DND-41 (cell line): Measurements from ENCODE around the gene ARMC9.

Experiments
- ATAC-seq: fragments of 200-7000 bp; cut with Tn5 transposase; 3 replicates; pipeline ENCODE4 v1.9.1; 2021; ENCODE audit warnings: low read depth; ENCODE audit not compliant: insufficient read depth
- DNase-seq: peaks from one replicate; pipeline ENCODE4 v3.0.0-alpha.2; 2020
- H2AFZ ChIP-seq: 2 replicates; pipeline ENCODE4 v1.6.0; 2012; ENCODE audit warnings: low read depth, low read length
- H3K27ac ChIP-seq: 2 replicates; pipeline ENCODE4 v1.5.1; 2012; ENCODE audit warnings: low read length, inconsistent platforms
- H3K27me3 ChIP-seq: fragments of 200-600 bp; sonication (generic); 2 replicates; pipeline ENCODE4 v1.6.0; 2012; ENCODE audit warnings: low read length, mild to moderate bottlenecking, inconsistent platforms; ENCODE audit not compliant: insufficient read depth, poor library complexity
- H3K36me3 ChIP-seq: 2 replicates; pipeline ENCODE4 v1.5.1; 2012; ENCODE audit warnings: low read length, inconsistent platforms; ENCODE audit not compliant: insufficient read depth
- H3K4me1 ChIP-seq: 2 replicates; pipeline ENCODE4 v1.5.1; 2012; ENCODE audit warnings: mild to moderate bottlenecking, low read length; ENCODE audit not compliant: insufficient read depth
- H3K4me2 ChIP-seq: 2 replicates; pipeline ENCODE4 v1.6.0; 2012; ENCODE audit warnings: mild to moderate bottlenecking, moderate library complexity, low read length, inconsistent platforms; ENCODE audit not compliant: insufficient read depth
- H3K4me3 ChIP-seq, 2 experiments: fragments of 200-600 bp in 1 of 2; shearing (Covaris generic) in 1 of 2; 2 replicates each; pipeline ENCODE4 v1.5.1; 2012 to 2016; ENCODE audit warnings: inconsistent platforms in 2 of 2, low read length in 2 of 2, mild to moderate bottlenecking in 2 of 2, low read depth in 1 of 2, moderate library complexity in 1 of 2
- H3K79me2 ChIP-seq: 2 replicates; pipeline ENCODE4 v1.6.0; 2012; ENCODE audit warnings: low read length, inconsistent platforms; ENCODE audit not compliant: insufficient read depth
- H3K9ac ChIP-seq: 2 replicates; pipeline ENCODE4 v1.6.0; 2012; ENCODE audit warnings: low read depth, mild to moderate bottlenecking, inconsistent platforms, low read length, moderate library complexity
- H3K9me3 ChIP-seq: 2 replicates; pipeline ENCODE4 v1.5.1; 2012; ENCODE audit warnings: low read length, moderate library complexity, mild to moderate bottlenecking, inconsistent platforms; ENCODE audit not compliant: insufficient read depth, severe bottlenecking
- H4K20me1 ChIP-seq: 2 replicates; pipeline ENCODE4 v1.6.0; 2012; ENCODE audit warnings: low read length; ENCODE audit not compliant: insufficient read depth
- EZH2 ChIP-seq: IDR thresholded peaks from 3 replicates; pipeline ENCODE4 v1.6.1; 2012; ENCODE audit warnings: borderline replicate concordance, low read depth, mild to moderate bottlenecking, moderate library complexity, low read length, inconsistent platforms; ENCODE audit not compliant: severe bottlenecking
- TF ChIP-seq, protein P1 (sequence below): IDR thresholded peaks from 2 replicates; pipeline ENCODE4 v1.5.1; 2012; ENCODE audit warnings: borderline replicate concordance, low read length, moderate library complexity, mild to moderate bottlenecking; ENCODE audit not compliant: poor library complexity, severe bottlenecking; ENCODE audit errors: extremely low read depth

The ARMC9 gene

DNA sequence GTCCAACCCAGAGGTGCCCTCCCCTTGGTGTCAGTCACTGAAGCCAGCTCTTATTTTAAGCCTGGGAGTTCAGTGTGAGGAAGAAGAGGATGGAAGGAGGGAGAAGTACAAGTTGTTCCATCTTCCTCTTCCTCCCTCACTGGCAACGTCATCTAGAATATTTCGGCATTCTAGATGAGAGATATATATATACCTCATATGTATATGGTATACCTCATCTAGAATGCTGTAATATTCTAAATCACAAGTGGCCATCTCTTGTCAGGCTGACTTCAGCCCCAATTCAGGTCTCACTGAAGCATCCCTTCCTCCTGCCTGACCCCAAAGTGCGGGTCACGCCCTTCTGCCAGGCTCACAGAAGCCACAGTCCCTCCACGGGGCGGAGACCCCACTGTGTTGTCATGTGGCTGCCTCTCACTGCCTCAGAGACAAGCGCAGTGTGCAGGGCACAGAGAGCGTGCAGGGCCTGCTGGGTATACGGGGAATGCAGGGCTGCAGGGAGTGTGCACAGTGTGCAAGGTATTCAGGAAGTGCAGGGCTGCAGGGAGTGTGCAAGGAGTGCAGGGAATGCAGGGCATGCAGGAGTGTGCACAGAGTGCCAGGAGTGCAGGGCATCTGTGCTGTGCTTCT lies 164.2 kb downstream of the ARMC9 start:
- Histone ChIP-seq H3K27me3 (no peaks in the 10 kb centered on the region), H3K4me1 (no peaks in the 10 kb centered on the region), H2AFZ (no peak overlapping the region), H4K20me1 (no peaks in the 10 kb centered on the region), H3K79me2 (no peaks in the 10 kb centered on the region), H3K9me3 (no peaks in the 10 kb centered on the region), H3K4me3 (no peak overlapping the region), H3K36me3 (no peaks in the 10 kb centered on the region), H3K4me2 (no peak overlapping the region), H3K9ac (no peak overlapping the region), H3K27ac (no peak overlapping the region)
- no peak for DNase-seq
- no peak for TF ChIP-seq EZH2
- TF ChIP-seq, protein P1, sequence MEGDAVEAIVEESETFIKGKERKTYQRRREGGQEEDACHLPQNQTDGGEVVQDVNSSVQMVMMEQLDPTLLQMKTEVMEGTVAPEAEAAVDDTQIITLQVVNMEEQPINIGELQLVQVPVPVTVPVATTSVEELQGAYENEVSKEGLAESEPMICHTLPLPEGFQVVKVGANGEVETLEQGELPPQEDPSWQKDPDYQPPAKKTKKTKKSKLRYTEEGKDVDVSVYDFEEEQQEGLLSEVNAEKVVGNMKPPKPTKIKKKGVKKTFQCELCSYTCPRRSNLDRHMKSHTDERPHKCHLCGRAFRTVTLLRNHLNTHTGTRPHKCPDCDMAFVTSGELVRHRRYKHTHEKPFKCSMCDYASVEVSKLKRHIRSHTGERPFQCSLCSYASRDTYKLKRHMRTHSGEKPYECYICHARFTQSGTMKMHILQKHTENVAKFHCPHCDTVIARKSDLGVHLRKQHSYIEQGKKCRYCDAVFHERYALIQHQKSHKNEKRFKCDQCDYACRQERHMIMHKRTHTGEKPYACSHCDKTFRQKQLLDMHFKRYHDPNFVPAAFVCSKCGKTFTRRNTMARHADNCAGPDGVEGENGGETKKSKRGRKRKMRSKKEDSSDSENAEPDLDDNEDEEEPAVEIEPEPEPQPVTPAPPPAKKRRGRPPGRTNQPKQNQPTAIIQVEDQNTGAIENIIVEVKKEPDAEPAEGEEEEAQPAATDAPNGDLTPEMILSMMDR, result no peak
- no peak for ATAC-seq

DNA sequence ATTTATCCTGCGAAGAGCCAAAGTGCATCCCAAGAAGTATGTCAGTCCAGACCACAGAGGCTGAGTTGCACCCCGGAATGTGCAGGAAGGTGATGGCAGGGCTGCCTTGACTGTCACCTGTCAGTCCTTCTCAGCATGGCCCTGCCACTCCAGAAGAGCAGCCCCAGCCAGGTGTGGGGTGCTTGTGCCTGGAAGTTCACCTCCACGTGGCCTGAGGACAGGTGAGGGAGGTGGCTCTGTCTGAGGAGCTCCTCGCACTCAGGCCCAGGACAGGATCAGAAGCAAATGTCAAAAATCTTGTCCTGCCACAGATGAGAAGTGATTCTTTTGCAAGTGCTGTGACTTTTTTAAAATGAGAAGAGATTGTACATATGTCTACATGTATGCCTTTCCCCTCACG lies 165.6 kb downstream of the ARMC9 start:
- Histone ChIP-seq H3K36me3 (no peaks in the 10 kb centered on the region), H3K79me2 (no peaks in the 10 kb centered on the region), H4K20me1 (no peaks in the 10 kb centered on the region), H3K4me2 (no peak overlapping the region), H3K4me1 (no peaks in the 10 kb centered on the region), H2AFZ (no peak overlapping the region), H3K27me3 (no peaks in the 10 kb centered on the region), H3K9me3 (no peaks in the 10 kb centered on the region), H3K4me3 (no peak overlapping the region), H3K9ac (no peak overlapping the region), H3K27ac (no peak overlapping the region)
- TF ChIP-seq EZH2, result no peak
- TF ChIP-seq, protein P1, result no peak
- ATAC-seq (no peak), DNase-seq (no peak)

DNA sequence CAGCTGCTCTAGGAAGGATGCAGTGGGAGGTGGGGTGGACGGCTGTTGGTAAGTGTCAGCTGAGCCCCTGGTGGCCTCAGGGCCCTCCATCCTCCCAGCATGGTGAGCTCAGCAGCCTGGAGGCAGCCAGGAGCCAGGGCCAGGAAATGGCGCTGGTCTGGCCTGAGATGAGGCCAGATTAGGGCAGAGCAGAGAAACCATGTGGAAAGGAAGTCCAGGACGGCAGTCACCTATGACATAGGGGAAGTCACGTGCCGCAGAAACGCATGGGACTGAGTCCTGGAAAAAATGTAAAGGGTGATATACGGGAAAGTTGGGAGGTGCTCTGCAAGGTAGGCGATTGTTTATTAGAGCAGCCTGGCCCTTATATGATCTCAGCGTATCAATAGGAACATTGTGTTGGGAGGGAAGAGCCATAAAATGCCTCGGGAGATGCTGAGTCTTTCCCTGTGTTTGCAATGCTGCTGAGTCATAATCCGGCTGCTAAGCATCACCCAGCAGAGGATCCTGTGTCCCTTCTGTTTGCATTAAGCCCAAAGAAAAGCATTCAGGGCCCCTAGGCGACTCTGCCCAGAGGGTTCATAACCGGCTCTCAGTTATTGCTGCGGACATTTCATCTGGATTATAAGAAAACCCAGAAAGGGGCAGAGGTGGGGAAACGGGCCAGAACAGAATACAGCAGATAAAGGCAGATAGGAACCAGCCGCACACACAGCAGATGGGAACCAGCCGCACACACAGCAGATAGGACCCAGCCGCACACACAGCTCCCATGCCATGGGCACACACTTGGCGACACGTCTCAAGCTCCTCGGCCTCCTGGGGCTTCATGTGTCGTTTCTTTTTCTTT lies 166.8 kb downstream of the ARMC9 start:
- no peak for DNase-seq

More for the DNA sequence above, 166.8 kb downstream of the ARMC9 start:
- Histone ChIP-seq H3K4me3 (no peak overlapping the region), H3K9me3 (no peaks in the 10 kb centered on the region), H3K9ac (no peak overlapping the region), H3K4me2 (no peak overlapping the region), H3K27ac (no peak overlapping the region), H2AFZ (no peak overlapping the region), H3K27me3 (no peaks in the 10 kb centered on the region), H3K79me2 (no peaks in the 10 kb centered on the region), H3K36me3 (no peaks in the 10 kb centered on the region), H3K4me1 (no peaks in the 10 kb centered on the region), H4K20me1 (no peaks in the 10 kb centered on the region)
- ATAC-seq, result no peak
- TF ChIP-seq, protein P1, result no peak
- no peak for TF ChIP-seq EZH2
